ENCODE measurements around the gene SACM1L. TPM values are rescaled to one million over a fixed set of nuclear protein-coding genes. Genes with fewer than 3 reads are reported as not detected.

Gene SACM1L
- total RNA-seq, 2 donors from 2014 or later, result 50.5 to 57.3 TPM

DNA sequence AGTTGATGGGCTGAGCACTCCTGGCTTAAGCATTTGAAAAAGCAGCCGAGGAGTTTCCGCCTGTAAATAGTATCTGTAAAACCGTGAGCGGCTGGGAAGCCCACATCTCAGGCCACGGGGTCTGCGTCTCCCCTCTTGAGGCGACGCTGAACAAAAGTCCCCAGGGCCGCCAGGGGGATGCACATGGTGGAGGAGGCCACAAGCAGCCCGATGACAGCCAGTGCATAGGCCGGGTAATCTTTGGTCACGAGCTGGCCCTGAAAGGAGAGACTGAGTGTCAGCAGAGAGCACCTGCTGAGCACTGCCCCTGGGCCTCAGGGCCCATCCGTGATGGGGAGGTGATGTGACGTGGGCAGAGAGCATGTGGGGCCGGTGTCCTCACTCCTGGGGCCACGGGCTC lies 69.7 kb downstream of the SACM1L start:
- H3K9me3 ChIP-seq, result no peaks in the 10 kb centered on the region
- DNase-seq (ENCODE audit: low spot score) (no peak), ATAC-seq (ENCODE audit: insufficient number of reproducible peaks, low FRiP score, low read depth) (no peak)
- no peaks in the 10 kb centered on the region for H3K4me1 ChIP-seq (ENCODE audit: control insufficient read depth in 1 of 2, low read depth in 2 of 2)
- H3K27me3 ChIP-seq (replicated peaks; ENCODE audit: insufficient read depth), result no peaks in the 10 kb centered on the region
- no peak overlapping the region for H3K4me3 ChIP-seq
- TF ChIP-seq, protein P1, sequence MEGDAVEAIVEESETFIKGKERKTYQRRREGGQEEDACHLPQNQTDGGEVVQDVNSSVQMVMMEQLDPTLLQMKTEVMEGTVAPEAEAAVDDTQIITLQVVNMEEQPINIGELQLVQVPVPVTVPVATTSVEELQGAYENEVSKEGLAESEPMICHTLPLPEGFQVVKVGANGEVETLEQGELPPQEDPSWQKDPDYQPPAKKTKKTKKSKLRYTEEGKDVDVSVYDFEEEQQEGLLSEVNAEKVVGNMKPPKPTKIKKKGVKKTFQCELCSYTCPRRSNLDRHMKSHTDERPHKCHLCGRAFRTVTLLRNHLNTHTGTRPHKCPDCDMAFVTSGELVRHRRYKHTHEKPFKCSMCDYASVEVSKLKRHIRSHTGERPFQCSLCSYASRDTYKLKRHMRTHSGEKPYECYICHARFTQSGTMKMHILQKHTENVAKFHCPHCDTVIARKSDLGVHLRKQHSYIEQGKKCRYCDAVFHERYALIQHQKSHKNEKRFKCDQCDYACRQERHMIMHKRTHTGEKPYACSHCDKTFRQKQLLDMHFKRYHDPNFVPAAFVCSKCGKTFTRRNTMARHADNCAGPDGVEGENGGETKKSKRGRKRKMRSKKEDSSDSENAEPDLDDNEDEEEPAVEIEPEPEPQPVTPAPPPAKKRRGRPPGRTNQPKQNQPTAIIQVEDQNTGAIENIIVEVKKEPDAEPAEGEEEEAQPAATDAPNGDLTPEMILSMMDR (IDR thresholded peaks at IDR 0.05), result no peak
- H3K27ac ChIP-seq, result no peak overlapping the region
- no peaks in the 10 kb centered on the region for H3K36me3 ChIP-seq

DNA sequence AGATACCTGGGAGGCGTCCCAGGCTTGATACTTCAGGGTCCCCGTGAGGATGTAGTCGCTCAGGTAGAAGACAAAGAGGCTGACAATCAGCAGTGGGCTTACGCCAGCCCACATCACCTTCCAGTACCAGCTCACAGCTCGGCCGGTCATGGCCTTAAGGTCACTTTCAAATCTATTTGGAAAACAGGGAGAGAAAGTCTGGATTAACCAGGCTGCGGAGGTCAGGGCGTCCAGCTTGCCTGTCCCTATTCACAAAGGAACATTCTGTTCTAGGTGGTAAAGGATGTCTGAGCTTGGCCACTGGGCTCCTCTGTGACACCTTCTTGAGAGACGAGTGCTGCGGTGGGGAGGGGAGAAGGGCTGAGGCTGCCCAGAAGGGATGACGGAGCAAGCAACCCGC lies 70.7 kb downstream of the SACM1L start:
- ATAC-seq (ENCODE audit: insufficient number of reproducible peaks, low FRiP score, low read depth) (no peak), DNase-seq (ENCODE audit: low spot score) (no peak)
- Histone ChIP-seq H3K36me3 (no peaks in the 10 kb centered on the region), H3K4me3 (no peak overlapping the region), H3K27ac (no peak overlapping the region), H3K27me3 (replicated peaks; ENCODE audit: insufficient read depth) (no peaks in the 10 kb centered on the region), H3K9me3 (no peaks in the 10 kb centered on the region), H3K4me1 (ENCODE audit: control insufficient read depth in 1 of 2, low read depth in 2 of 2) (no peaks in the 10 kb centered on the region)
- TF ChIP-seq, protein P1 (IDR thresholded peaks at IDR 0.05), result no peak

DNA sequence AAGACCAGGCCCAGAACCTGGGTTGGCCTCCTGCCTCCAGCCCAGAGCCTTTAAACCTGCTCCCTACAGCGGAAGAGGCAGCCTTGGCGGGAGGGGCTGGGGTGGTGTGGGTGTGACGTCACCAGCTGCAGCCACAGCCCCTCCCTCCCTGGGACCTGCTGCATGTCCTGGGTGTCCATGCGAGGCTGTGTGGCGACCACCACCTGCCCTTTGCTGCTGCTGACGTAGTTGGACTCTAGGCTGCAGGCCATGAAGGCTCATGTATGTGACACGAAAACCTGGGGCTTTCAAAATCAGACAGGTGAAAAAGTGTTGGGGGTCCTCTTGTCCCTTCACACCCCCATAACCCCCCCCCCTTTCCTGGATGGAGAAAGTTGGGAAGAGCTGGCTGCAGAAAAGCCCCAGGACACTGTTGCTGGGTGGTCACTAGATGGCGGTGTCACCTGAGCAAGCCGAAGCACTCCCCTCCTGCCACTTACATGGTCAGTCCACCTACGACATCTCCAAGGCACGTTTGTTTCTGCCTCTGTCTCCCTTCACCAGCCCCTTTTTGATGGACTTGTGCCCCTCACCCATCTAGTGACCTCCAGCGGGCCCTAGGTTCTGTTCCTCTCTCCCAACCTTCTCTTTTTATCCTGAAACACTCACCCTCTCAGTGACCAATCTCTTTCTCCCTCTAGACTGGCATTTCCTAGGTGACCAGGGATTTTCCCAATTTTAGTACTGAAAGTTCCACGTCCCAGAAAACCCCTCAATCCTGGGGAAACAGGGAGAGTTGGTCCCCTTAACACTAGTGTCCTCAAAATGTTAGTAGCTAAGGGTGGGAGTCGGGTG lies 71.9 kb downstream of the SACM1L start:
- no peak for DNase-seq (ENCODE audit: low spot score)
- H3K27ac ChIP-seq, result no peak overlapping the region
- TF ChIP-seq, protein P1 (IDR thresholded peaks at IDR 0.05), result peak; percentile 62
- H3K4me3 ChIP-seq, result no peak overlapping the region
- no peaks in the 10 kb centered on the region for H3K36me3 ChIP-seq
- no peaks in the 10 kb centered on the region for H3K27me3 ChIP-seq (replicated peaks; ENCODE audit: insufficient read depth)
- H3K9me3 ChIP-seq, result no peaks in the 10 kb centered on the region
- H3K4me1 ChIP-seq (ENCODE audit: control insufficient read depth in 1 of 2, low read depth in 2 of 2), result no peaks in the 10 kb centered on the region
- ATAC-seq (ENCODE audit: insufficient number of reproducible peaks, low FRiP score, low read depth), result no peak

DNA sequence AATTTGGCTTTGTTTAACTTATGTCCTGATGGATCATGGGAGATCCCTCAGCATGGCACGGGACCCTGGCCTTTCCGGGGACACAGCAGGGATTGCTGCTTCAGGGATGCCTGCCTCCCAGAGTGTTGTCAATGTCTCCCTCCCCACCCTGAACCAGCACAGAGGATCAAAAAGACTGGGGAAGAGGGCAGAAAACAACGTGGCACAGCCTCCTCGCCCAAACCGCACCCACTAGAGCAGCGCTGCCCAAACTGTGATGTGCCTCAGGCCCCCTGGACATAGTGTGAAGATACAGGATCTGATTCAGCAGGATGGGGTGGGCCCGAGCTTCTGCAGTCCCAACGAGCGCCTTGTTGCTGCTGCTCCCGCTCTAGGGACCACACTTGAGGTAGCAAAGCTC lies 72.6 kb downstream of the SACM1L start:
- Histone ChIP-seq H3K27ac (no peak overlapping the region), H3K36me3 (no peaks in the 10 kb centered on the region), H3K27me3 (replicated peaks; ENCODE audit: insufficient read depth) (no peaks in the 10 kb centered on the region), H3K9me3 (no peaks in the 10 kb centered on the region), H3K4me1 (ENCODE audit: control insufficient read depth in 1 of 2, low read depth in 2 of 2) (no peaks in the 10 kb centered on the region), H3K4me3 (no peak overlapping the region)
- TF ChIP-seq, protein P1 (IDR thresholded peaks at IDR 0.05), result no peak
- ATAC-seq (ENCODE audit: insufficient number of reproducible peaks, low FRiP score, low read depth) (no peak), DNase-seq (ENCODE audit: low spot score) (no peak)

DNA sequence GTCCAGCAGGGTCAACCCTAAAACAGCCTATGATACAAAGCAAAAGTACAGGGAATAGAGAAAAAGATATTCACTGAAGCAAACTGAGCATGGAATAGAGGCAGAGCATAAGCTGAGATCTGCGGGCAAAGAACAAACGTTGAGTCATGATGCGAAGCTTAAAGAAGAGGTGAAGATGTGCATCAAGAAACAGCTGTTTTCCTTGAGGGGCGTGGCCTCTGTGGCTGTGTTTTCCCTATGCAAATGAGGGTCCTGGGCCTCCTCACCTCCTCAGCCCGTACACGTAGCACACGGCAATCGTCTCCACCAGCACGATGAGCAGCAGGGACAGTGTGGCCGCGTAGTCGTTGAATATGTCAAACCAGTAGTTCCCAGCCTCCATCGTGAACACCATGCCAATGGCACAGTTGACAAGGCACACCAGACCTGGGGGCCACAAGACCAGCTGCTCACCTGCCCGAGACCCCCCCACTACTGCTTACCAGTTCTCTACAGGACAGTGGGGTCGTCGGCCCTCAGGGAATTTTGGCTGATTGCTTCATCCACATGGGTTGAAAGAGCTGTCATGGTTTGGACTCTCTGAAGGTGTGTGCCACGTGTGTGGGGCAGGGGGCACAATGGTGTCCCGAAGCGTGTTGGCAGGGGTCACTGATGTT lies 73.6 kb downstream of the SACM1L start:
- no peaks in the 10 kb centered on the region for H3K27me3 ChIP-seq (replicated peaks; ENCODE audit: insufficient read depth)
- no peak for DNase-seq (ENCODE audit: low spot score)
- TF ChIP-seq, protein P1 (IDR thresholded peaks at IDR 0.05), result no peak
- no peak for ATAC-seq (ENCODE audit: insufficient number of reproducible peaks, low FRiP score, low read depth)
- H3K4me1 ChIP-seq (ENCODE audit: control insufficient read depth in 1 of 2, low read depth in 2 of 2), result no peaks in the 10 kb centered on the region
- H3K27ac ChIP-seq, result no peak overlapping the region
- H3K36me3 ChIP-seq, result no peaks in the 10 kb centered on the region
- peaks cover 4% of the 10 kb centered on the region for H3K9me3 ChIP-seq
- no peak overlapping the region for H3K4me3 ChIP-seq
